Right atrium auricular region (tissue), 2 donors: ENCODE results near the gene TCAIM. TPM values are rescaled to one million over a fixed set of nuclear protein-coding genes. Genes with fewer than 3 reads are reported as not detected.
A peak's percentile ranks its signal among the peaks of the same experiment; 100 is the strongest.

Experiments used
- DNase-seq: peaks from one replicate; pipeline ENCODE4 v3.0.0-alpha.2; 2019; ENCODE audit warnings: low spot score
- H3K27ac ChIP-seq, 2 donors: fragments of 200-600 bp; sonication (generic); 1 replicate in 1 of 2; 2 replicates in 1 of 2; pipeline ENCODE4 v1.5.1; 2016 to 2019
- H3K27me3 ChIP-seq, 2 donors: fragments of 200-600 bp; sonication (generic); one replicate each; pipeline versions ENCODE4 v1.5.1 to v1.6.0; 2017 to 2019
- H3K36me3 ChIP-seq: fragments of 200-600 bp; sonication (generic); one replicate; pipeline ENCODE4 v1.5.1; 2016
- H3K4me1 ChIP-seq, 2 donors: fragments of 200-600 bp; sonication (generic); one replicate each; pipeline versions ENCODE4 v1.5.1 to v1.6.0; 2017 to 2019
- H3K4me3 ChIP-seq, 2 donors: fragments of 200-600 bp; sonication (generic); 1 replicate in 1 of 2; 2 replicates in 1 of 2; pipeline ENCODE4 v1.5.1; 2017 to 2019; ENCODE audit warnings: mild to moderate bottlenecking in 1 of 2, moderate library complexity in 1 of 2
- H3K9me3 ChIP-seq, 2 donors: fragments of 200-600 bp; sonication (generic); one replicate each; pipeline ENCODE4 v1.5.1; 2019
- CTCF ChIP-seq, 2 donors: fragments of 200-600 bp; sonication (generic); IDR thresholded peaks; one replicate each; pipeline ENCODE4 v1.5.1; 2019; ENCODE audit warnings: antibody characterized with exemption in 2 of 2
- total RNA-seq, 2 donors: library from RNA; depleted of rRNA; stranded (reverse); fragments of >200 nt; gene quantifications; one replicate each; pipeline ENCODE4 v1.1.0, GENCODE V29; 2016

Gene TCAIM
- total RNA-seq, 2 donors from 2014 or later, result 18.8 to 37.6 TPM

- DNase-seq, result no peak
- H3K4me1 ChIP-seq, result no peaks in the 10 kb centered on the region
- H3K27ac ChIP-seq, result no peak overlapping the region
- peak in 1 of 2 donors; percentile 14 for TF ChIP-seq CTCF (IDR thresholded peaks at IDR 0.05)
- H3K4me3 ChIP-seq, result no peak overlapping the region
- no peaks in the 10 kb centered on the region for H3K27me3 ChIP-seq
- H3K36me3 ChIP-seq, result no peaks in the 10 kb centered on the region
- no peaks in the 10 kb centered on the region for H3K9me3 ChIP-seq
These were observed 80.0 kb downstream of the TCAIM start for GRCh38 chr3:44418549-44418948.

- TF ChIP-seq CTCF (IDR thresholded peaks at IDR 0.05), result no peak
- Histone ChIP-seq H3K4me1 (no peaks in the 10 kb centered on the region), H3K27me3 (no peaks in the 10 kb centered on the region), H3K27ac (no peak overlapping the region), H3K4me3 (no peak overlapping the region), H3K9me3 (no peaks in the 10 kb centered on the region), H3K36me3 (no peaks in the 10 kb centered on the region)
- peak; percentile 51 for DNase-seq
These were observed 80.8 kb downstream of the TCAIM start for GRCh38 chr3:44419116-44419922.

- Histone ChIP-seq H3K27ac (no peak overlapping the region), H3K27me3 (no peaks in the 10 kb centered on the region), H3K9me3 (no peaks in the 10 kb centered on the region), H3K4me1 (no peaks in the 10 kb centered on the region), H3K4me3 (no peak overlapping the region), H3K36me3 (no peaks in the 10 kb centered on the region)
- TF ChIP-seq CTCF (IDR thresholded peaks at IDR 0.05), result no peak
- no peak for DNase-seq
These were observed 81.5 kb downstream of the TCAIM start for GRCh38 chr3:44419923-44420650.

GRCh38 chr3:44420676-44421075 lies 82.1 kb downstream of the TCAIM start:
- TF ChIP-seq CTCF (IDR thresholded peaks at IDR 0.05), result no peak
- Histone ChIP-seq H3K4me3 (no peak overlapping the region), H3K36me3 (no peaks in the 10 kb centered on the region), H3K4me1 (no peaks in the 10 kb centered on the region), H3K27ac (no peak overlapping the region), H3K9me3 (no peaks in the 10 kb centered on the region), H3K27me3 (no peaks in the 10 kb centered on the region)
- DNase-seq, result peak; percentile 47

- no peaks in the 10 kb centered on the region for H3K4me1 ChIP-seq
- H3K27me3 ChIP-seq, result no peaks in the 10 kb centered on the region
- DNase-seq, result no peak
- no peaks in the 10 kb centered on the region for H3K9me3 ChIP-seq
- H3K27ac ChIP-seq, result no peak overlapping the region
- no peak for TF ChIP-seq CTCF (IDR thresholded peaks at IDR 0.05)
- no peak overlapping the region for H3K4me3 ChIP-seq
- no peaks in the 10 kb centered on the region for H3K36me3 ChIP-seq
These were observed 82.7 kb downstream of the TCAIM start for GRCh38 chr3:44421280-44421679.
